ENCODE results near the gene RAPGEF6. TPM values are rescaled to one million over a fixed set of nuclear protein-coding genes. Genes with fewer than 3 reads are reported as not detected.

Gene RAPGEF6
- total RNA-seq, 1 donor from 2014 or later, result 22.9 TPM

- H3K4me1 ChIP-seq, result no peaks in the 10 kb centered on the region
- H3K9me3 ChIP-seq, result no peaks in the 10 kb centered on the region
- H3K27me3 ChIP-seq, result no peaks in the 10 kb centered on the region
- intact Hi-C loops (cut with DNase I), result no loop called here
- H3K27ac ChIP-seq, result no peak overlapping the region
- H3K4me3 ChIP-seq, result no peak overlapping the region
- no peak for DNase-seq (ENCODE audit: low spot score in 2 of 2)
- H3K36me3 ChIP-seq, result peaks cover 2 to 15% of the 10 kb centered on the region in 2 donors
- TF ChIP-seq CTCF (IDR thresholded peaks at IDR 0.05), result no peak
These were observed 123.1 kb downstream of the RAPGEF6 start for GRCh38 chr5:131511934-131512333.

- no peak for DNase-seq (ENCODE audit: low spot score in 2 of 2)
- Histone ChIP-seq H3K27ac (no peak overlapping the region), H3K9me3 (no peaks in the 10 kb centered on the region), H3K27me3 (no peaks in the 10 kb centered on the region), H3K36me3 (peaks cover 2 to 15% of the 10 kb centered on the region in 2 donors), H3K4me3 (no peak overlapping the region), H3K4me1 (no peaks in the 10 kb centered on the region)
- TF ChIP-seq CTCF (IDR thresholded peaks at IDR 0.05), result no peak
- intact Hi-C loops (cut with DNase I), result no loop called here
These were observed 125.2 kb downstream of the RAPGEF6 start for GRCh38 chr5:131509801-131510200.

- Histone ChIP-seq H3K4me1 (no peaks in the 10 kb centered on the region), H3K27ac (no peak overlapping the region), H3K4me3 (no peak overlapping the region), H3K27me3 (no peaks in the 10 kb centered on the region), H3K36me3 (peaks cover 0 to 14% of the 10 kb centered on the region in 2 donors), H3K9me3 (no peaks in the 10 kb centered on the region)
- no peak for DNase-seq (ENCODE audit: low spot score in 2 of 2)
- no peak for TF ChIP-seq CTCF (IDR thresholded peaks at IDR 0.05)
- intact Hi-C loops (cut with DNase I), result no loop called here
These were observed 129.7 kb downstream of the RAPGEF6 start for GRCh38 chr5:131505237-131505908.

GRCh38 chr5:131496400-131496713, 138.7 kb downstream of the RAPGEF6 start:
- Histone ChIP-seq H3K4me1 (peaks cover 0 to 3% of the 10 kb centered on the region in 2 donors), H3K27me3 (no peaks in the 10 kb centered on the region), H3K4me3 (no peak overlapping the region), H3K36me3 (peaks cover 0 to 19% of the 10 kb centered on the region in 2 donors), H3K9me3 (no peaks in the 10 kb centered on the region), H3K27ac (no peak overlapping the region)
- intact Hi-C loops (cut with DNase I), result no loop called here
- DNase-seq (ENCODE audit: low spot score in 2 of 2), result no peak
- TF ChIP-seq CTCF (IDR thresholded peaks at IDR 0.05), result peak in 1 of 3 experiments; percentile 13

- H3K4me3 ChIP-seq, result no peak overlapping the region
- TF ChIP-seq CTCF (IDR thresholded peaks at IDR 0.05), result no peak
- DNase-seq (ENCODE audit: low spot score in 2 of 2), result no peak
- H3K27ac ChIP-seq, result no peak overlapping the region
- intact Hi-C loops (cut with DNase I), result no loop called here
- no peaks in the 10 kb centered on the region for H3K27me3 ChIP-seq
- peaks cover 0 to 19% of the 10 kb centered on the region in 2 donors for H3K36me3 ChIP-seq
- H3K9me3 ChIP-seq, result no peaks in the 10 kb centered on the region
- peaks cover 0 to 3% of the 10 kb centered on the region in 2 donors for H3K4me1 ChIP-seq
These were observed 139.3 kb downstream of the RAPGEF6 start for GRCh38 chr5:131495536-131496399.
